Measurements from ENCODE around the gene MPZL2. TPM values are rescaled to one million over a fixed set of nuclear protein-coding genes. Genes with fewer than 3 reads are reported as not detected.

The MPZL2 gene
- total RNA-seq, 1 donor from 2014 or later = 2.3 TPM

GRCh38 chr11:118211006-118211405, 53.1 kb downstream of the MPZL2 start:
- Mint-ChIP-seq H3K36me3 (no peaks in the 10 kb centered on the region), H3K4me3 (no peak overlapping the region), H3K9me3 (no peaks in the 10 kb centered on the region), H3K27me3 (ENCODE audit: insufficient read depth, low read depth) (peaks cover 10% of the 10 kb centered on the region), H3K4me1 (peaks cover 26% of the 10 kb centered on the region), H3K27ac (no peak overlapping the region)
- Histone ChIP-seq H3K4me2 (peak overlapping the region; percentile 59), H3K4me1 (peaks cover 51% of the 10 kb centered on the region), H3K27ac (no peak overlapping the region), H3K27me3 (no peaks in the 10 kb centered on the region), H3K9me3 (ENCODE audit: low read depth) (no peaks in the 10 kb centered on the region), H3F3A (ENCODE audit: low read depth) (peaks cover 45% of the 10 kb centered on the region), H4K20me1 (ENCODE audit: low read depth) (no peaks in the 10 kb centered on the region), H3K36me3 (no peaks in the 10 kb centered on the region), H3K4me3 (no peak overlapping the region), H3K79me2 (ENCODE audit: low read depth) (no peaks in the 10 kb centered on the region), H2AFZ (replicated peaks) (no peak overlapping the region), H3K9ac (no peak overlapping the region)
- TF ChIP-seq CTCF (IDR thresholded peaks at IDR 0.05) (no peak), EZH2phosphoT487 (IDR thresholded peaks at IDR 0.05) (peak; percentile 34), EZH2 (IDR thresholded peaks at IDR 0.05) (peak; percentile 37)
- peak; percentile 82 for DNase-seq (ENCODE audit: low spot score)

DNA sequence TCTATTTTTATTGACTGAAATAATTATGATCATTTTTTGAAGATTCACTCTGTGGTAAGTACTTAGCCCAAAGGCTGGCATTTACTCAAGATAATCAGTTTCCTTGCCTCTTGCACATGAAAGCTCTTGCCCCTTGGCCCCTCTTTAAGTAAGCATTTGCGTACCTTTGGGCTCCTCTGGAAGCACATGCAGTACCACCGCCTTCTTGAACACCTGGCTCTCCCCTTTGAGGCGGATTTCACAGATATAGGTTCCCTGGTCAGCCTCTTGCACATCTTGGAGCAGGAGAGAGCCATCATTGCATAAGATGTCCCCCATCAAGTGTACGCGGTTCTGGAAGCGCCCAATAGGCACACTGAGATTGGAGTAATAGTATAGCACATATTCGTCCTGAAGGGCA, 53.8 kb downstream of the MPZL2 start:
- no peaks in the 10 kb centered on the region for H3K9me3 ChIP-seq (ENCODE audit: low read depth)
- H3K4me1 Mint-ChIP-seq = peaks cover 26% of the 10 kb centered on the region
- no peaks in the 10 kb centered on the region for H3K9me3 Mint-ChIP-seq
- H3K79me2 ChIP-seq (ENCODE audit: low read depth) = no peaks in the 10 kb centered on the region
- H3K4me3 Mint-ChIP-seq = no peak overlapping the region
- no peaks in the 10 kb centered on the region for H4K20me1 ChIP-seq (ENCODE audit: low read depth)
- H3K4me2 ChIP-seq = peak overlapping the region; percentile 59
- H3K27ac Mint-ChIP-seq = no peak overlapping the region
- peaks cover 51% of the 10 kb centered on the region for H3K4me1 ChIP-seq
- H3K27me3 Mint-ChIP-seq (ENCODE audit: insufficient read depth, low read depth) = peaks cover 10% of the 10 kb centered on the region
- H3K4me3 ChIP-seq = no peak overlapping the region
- H3K9ac ChIP-seq = no peak overlapping the region
- H2AFZ ChIP-seq (replicated peaks) = no peak overlapping the region
- no peak for TF ChIP-seq EZH2 (IDR thresholded peaks at IDR 0.05)
- no peak for TF ChIP-seq CTCF (IDR thresholded peaks at IDR 0.05)
- no peak for TF ChIP-seq EZH2phosphoT487 (IDR thresholded peaks at IDR 0.05)
- H3K27me3 ChIP-seq = no peaks in the 10 kb centered on the region
- H3K27ac ChIP-seq = no peak overlapping the region
- H3K36me3 Mint-ChIP-seq = no peaks in the 10 kb centered on the region
- no peak for DNase-seq (ENCODE audit: low spot score)
- H3F3A ChIP-seq (ENCODE audit: low read depth) = peaks cover 45% of the 10 kb centered on the region
- no peaks in the 10 kb centered on the region for H3K36me3 ChIP-seq

DNA sequence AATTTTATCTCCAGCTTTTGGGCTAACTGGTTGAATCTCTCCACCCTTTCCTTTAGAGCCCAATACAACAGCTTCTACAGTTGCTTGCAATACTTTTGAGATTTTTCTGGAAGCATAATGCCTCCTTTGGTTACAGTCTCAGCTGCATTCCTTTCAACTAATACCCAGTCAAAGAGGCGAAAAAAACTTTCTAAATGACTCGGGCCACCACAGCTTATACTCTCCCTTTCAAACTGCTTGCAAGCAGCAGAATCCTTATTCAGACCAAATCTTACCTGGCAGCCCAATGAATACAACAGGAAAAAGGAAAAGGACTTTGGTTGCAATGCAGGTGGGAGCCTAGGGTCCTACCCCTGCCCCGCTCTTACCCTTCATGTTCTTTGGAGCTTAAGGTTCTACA, 55.1 kb downstream of the MPZL2 start:
- Histone ChIP-seq H3K4me3 (no peak overlapping the region), H3K79me2 (ENCODE audit: low read depth) (no peaks in the 10 kb centered on the region), H3K4me2 (no peak overlapping the region), H3K9me3 (ENCODE audit: low read depth) (no peaks in the 10 kb centered on the region), H4K20me1 (ENCODE audit: low read depth) (no peaks in the 10 kb centered on the region), H3K27me3 (no peaks in the 10 kb centered on the region), H3K4me1 (peaks cover 47% of the 10 kb centered on the region), H2AFZ (replicated peaks) (no peak overlapping the region), H3K36me3 (no peaks in the 10 kb centered on the region), H3F3A (ENCODE audit: low read depth) (peaks cover 45% of the 10 kb centered on the region), H3K27ac (no peak overlapping the region), H3K9ac (no peak overlapping the region)
- Mint-ChIP-seq H3K36me3 (no peaks in the 10 kb centered on the region), H3K9me3 (no peaks in the 10 kb centered on the region), H3K4me3 (no peak overlapping the region), H3K27ac (no peak overlapping the region), H3K4me1 (peaks cover 26% of the 10 kb centered on the region), H3K27me3 (ENCODE audit: insufficient read depth, low read depth) (peaks cover 10% of the 10 kb centered on the region)
- DNase-seq (ENCODE audit: low spot score) = no peak
- TF ChIP-seq EZH2phosphoT487 (IDR thresholded peaks at IDR 0.05) = no peak
- no peak for TF ChIP-seq EZH2 (IDR thresholded peaks at IDR 0.05)
- no peak for TF ChIP-seq CTCF (IDR thresholded peaks at IDR 0.05)

Data from neural progenitor cell (in vitro differentiated cells).